ENCODE results near the gene ZNF24. TPM values are rescaled to one million over a fixed set of nuclear protein-coding genes. Genes with fewer than 3 reads are reported as not detected.

Gene ZNF24
- total RNA-seq, 4 donors from 2014 or later: 54.9 to 76.2 (median 58.1) TPM

- Histone ChIP-seq H3K4me1 (peaks cover 0 to 4% of the 10 kb centered on the region in 2 donors), H3K27me3 (no peaks in the 10 kb centered on the region), H3K9me3 (no peaks in the 10 kb centered on the region), H3K36me3 (no peaks in the 10 kb centered on the region), H3K4me3 (replicated peaks in 1 of 3) (no peak overlapping the region), H3K27ac (no peak overlapping the region)
- no peak for TF ChIP-seq CTCF (IDR thresholded peaks at IDR 0.05)
- TF ChIP-seq POLR2A (IDR thresholded peaks at IDR 0.05): no peak
- no peak for DNase-seq
- intact Hi-C loops (cut with DNase I): no loop called here
- WGBS, 2 donors: 93 to 94% methylated on average over 4 of the region's 4 CpGs
Observed at GRCh38 chr18:35374708-35375107, 30.5 kb upstream of the ZNF24 start.

- no peak for DNase-seq
- peaks cover 0 to 5% of the 10 kb centered on the region in 2 donors for H3K36me3 ChIP-seq
- TF ChIP-seq CTCF (IDR thresholded peaks at IDR 0.05) (no peak), POLR2A (IDR thresholded peaks at IDR 0.05) (no peak)
- H3K27me3 ChIP-seq: no peaks in the 10 kb centered on the region
- peaks cover 0 to 4% of the 10 kb centered on the region in 2 donors for H3K4me1 ChIP-seq
- intact Hi-C loops (cut with DNase I): no loop called here
- WGBS, 2 donors: 96% methylated on average over 1 of the region's 1 CpG
- H3K9me3 ChIP-seq: no peaks in the 10 kb centered on the region
- H3K4me3 ChIP-seq (replicated peaks in 1 of 3): no peak overlapping the region
- H3K27ac ChIP-seq: no peak overlapping the region
Observed at GRCh38 chr18:35371412-35372195, 27.4 kb upstream of the ZNF24 start.

- no peak for DNase-seq
- H3K36me3 ChIP-seq: peaks cover 0 to 5% of the 10 kb centered on the region in 2 donors
- WGBS, 2 donors: 95 to 98% methylated on average over 6 of the region's 6 CpGs
- H3K4me1 ChIP-seq: no peaks in the 10 kb centered on the region
- no peak for TF ChIP-seq CTCF (IDR thresholded peaks at IDR 0.05)
- TF ChIP-seq POLR2A (IDR thresholded peaks at IDR 0.05): no peak
- intact Hi-C loops (cut with DNase I): no loop called here
- H3K9me3 ChIP-seq: no peaks in the 10 kb centered on the region
- H3K27me3 ChIP-seq: no peaks in the 10 kb centered on the region
- H3K4me3 ChIP-seq (replicated peaks in 1 of 3): no peak overlapping the region
- H3K27ac ChIP-seq: no peak overlapping the region
Observed at GRCh38 chr18:35369126-35369525, 24.9 kb upstream of the ZNF24 start.

- Histone ChIP-seq H3K4me3 (replicated peaks in 1 of 3) (no peak overlapping the region), H3K36me3 (peaks cover 0 to 5% of the 10 kb centered on the region in 2 donors), H3K4me1 (no peaks in the 10 kb centered on the region), H3K27me3 (no peaks in the 10 kb centered on the region), H3K9me3 (no peaks in the 10 kb centered on the region), H3K27ac (no peak overlapping the region)
- 95% methylated on average over 6 of the region's 6 CpGs for WGBS, 2 donors
- TF ChIP-seq POLR2A (IDR thresholded peaks at IDR 0.05) (no peak), CTCF (IDR thresholded peaks at IDR 0.05) (no peak)
- no peak for DNase-seq
- intact Hi-C loops (cut with DNase I): no loop called here
Observed at GRCh38 chr18:35368595-35368994, 24.4 kb upstream of the ZNF24 start.

GRCh38 chr18:35362531-35362930 lies 18.3 kb upstream of the ZNF24 start:
- TF ChIP-seq CTCF (IDR thresholded peaks at IDR 0.05) (no peak), POLR2A (IDR thresholded peaks at IDR 0.05) (no peak)
- Histone ChIP-seq H3K4me1 (no peaks in the 10 kb centered on the region), H3K27me3 (no peaks in the 10 kb centered on the region), H3K9me3 (no peaks in the 10 kb centered on the region), H3K27ac (no peak overlapping the region), H3K36me3 (no peaks in the 10 kb centered on the region), H3K4me3 (replicated peaks in 1 of 3) (no peak overlapping the region)
- DNase-seq: no peak
- intact Hi-C loops (cut with DNase I): no loop called here
